ENCODE results near the gene ACP6.
A peak's percentile ranks its signal among the peaks of the same experiment; 100 is the strongest.
"Not testable (repeated sequence)": the region's sequence is repeated elsewhere in the genome, so short reads cannot be mapped to it uniquely, and the experiment has no call there.

Gene ACP6

DNA sequence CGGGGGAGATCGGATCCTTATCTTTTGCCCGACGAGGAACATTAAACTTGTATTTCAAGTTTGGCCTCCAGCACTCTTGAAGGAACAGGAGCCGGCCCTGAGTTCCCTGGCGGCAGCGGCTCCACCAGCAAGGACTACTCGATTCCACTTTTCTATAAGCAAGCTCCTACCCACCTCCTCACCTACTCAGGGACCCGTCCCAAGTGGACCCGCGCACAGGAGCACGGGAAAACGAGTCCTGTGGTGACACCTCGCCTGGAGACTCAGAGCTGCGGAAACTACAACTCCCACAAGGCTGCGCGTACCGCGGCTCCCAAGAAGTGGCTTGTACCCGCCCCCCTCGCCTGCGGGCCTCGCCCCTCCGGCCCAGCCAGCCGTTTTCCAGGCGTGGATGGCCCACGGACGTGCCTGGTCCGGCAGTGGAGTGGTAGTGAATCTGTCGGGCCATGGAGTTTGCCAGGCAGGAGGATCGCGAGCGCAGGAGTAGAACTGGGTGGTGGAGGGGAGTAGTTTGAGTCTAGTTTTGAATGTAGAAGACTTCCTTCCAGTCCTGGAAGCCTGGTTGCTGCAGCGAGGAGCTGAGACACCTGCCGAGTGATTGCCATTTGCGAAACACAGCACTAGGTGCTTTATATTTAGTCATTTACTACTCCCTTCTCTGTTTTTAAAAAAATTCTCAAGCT, at the start of gene ACP6:
Gene ACP6 (minus strand): TSS at position 206 of the 683 bp plus-strand sequence. CDS start 476 bp downstream, outside the sequence.
- DNase-seq = peak; percentile 99

- DNase-seq = no peak
Measured at GRCh38 chr1:147719711-147720225, 49.4 kb upstream of the ACP6 start.

- no peak for DNase-seq
Measured at GRCh38 chr1:147719029-147719698, 48.8 kb upstream of the ACP6 start.

GRCh38 chr1:147717706-147718097, 47.4 kb upstream of the ACP6 start:
- no peak for DNase-seq

GRCh38 chr1:147717051-147717705, 46.9 kb upstream of the ACP6 start:
- peak; percentile 63 for DNase-seq

DNA sequence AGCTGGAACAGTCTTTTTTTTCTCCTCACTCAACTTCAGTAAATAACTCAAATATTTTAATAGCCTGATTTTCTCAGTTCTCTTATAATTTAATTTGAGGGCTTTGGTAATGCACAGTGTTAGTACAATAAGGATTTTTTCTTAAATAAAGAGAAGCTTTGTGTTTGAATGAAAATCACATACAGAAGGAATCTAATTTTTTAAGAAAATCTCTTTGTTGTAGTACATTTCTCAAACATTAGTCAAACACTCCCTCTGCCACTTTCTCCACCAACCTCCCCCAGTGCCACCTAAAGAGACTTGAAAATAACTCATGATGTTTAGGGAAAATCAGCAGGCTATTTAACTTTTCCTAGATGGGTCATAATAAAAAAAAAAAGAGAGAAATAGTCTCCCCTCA, 42.3 kb upstream of the ACP6 start:
- DNase-seq = no peak

GRCh38 chr1:147700042-147701006, 30.0 kb upstream of the ACP6 start:
- peak; percentile 76 for DNase-seq

DNA sequence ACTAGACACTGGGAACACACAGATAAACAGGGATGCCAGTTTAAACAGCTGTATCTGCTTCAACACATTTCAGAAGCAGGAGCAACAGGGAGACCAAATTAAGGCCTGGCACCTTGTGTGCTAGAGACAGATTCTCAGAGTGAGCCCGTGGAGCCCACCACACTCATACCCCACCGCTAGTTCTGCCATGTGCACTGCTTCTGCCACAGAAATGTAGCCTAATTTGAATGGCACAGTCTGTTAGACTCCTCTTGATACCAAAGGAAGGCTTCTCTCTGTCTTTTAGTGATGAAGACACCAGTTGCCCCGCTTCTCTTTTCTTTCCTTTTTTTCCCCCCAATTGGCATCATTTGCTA, 29.3 kb upstream of the ACP6 start:
- DNase-seq = no peak

- no peak for DNase-seq
Measured at GRCh38 chr1:147683163-147683763, 12.9 kb upstream of the ACP6 start.

- DNase-seq = not testable (repeated sequence)
Measured at GRCh38 chr1:147680608-147681235, 10.4 kb upstream of the ACP6 start.

GRCh38 chr1:147677681-147678080, 7.4 kb upstream of the ACP6 start:
- not testable (repeated sequence) for DNase-seq

- DNase-seq = no peak
Measured at GRCh38 chr1:147676311-147677085, 6.2 kb upstream of the ACP6 start.

DNA sequence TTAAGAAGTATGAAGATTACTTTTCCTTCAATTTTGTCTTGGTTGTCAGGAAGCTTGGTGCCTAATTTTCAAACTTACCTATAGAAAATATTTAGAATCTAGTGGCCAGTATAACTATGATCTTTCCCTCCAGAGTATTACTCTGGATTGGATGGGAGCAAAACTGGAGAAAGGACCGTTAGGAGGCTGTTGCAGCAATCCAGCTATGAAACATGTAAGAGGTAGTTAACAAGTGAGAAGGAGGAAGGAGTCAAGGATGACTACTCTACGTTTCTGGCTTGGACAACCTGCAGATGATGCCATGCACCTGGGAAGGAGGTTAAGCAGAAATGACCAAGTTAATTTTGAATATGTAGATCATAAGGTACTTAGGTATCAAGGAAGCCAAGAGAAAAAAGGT, 3.5 kb upstream of the ACP6 start:
- no peak for DNase-seq

DNA sequence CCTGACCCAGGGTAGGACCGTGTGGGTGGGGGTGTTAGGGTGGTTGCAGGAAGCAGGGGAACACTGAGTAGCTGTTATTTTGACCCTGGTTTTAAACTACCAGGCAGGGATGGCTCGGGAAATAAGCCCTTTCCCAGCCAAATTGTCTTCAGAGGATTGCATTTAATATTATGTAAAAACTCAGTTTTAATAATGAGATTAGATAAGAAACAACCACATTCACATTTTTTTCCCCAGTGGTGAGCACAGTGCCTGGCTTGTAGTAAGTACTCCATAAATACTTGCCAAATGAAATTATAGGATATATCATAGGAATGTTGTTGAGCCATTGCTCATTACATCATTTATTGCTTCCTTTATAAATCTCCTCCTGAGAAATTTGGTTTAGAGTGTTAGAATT, 3.1 kb upstream of the ACP6 start:
- DNase-seq = no peak

DNA sequence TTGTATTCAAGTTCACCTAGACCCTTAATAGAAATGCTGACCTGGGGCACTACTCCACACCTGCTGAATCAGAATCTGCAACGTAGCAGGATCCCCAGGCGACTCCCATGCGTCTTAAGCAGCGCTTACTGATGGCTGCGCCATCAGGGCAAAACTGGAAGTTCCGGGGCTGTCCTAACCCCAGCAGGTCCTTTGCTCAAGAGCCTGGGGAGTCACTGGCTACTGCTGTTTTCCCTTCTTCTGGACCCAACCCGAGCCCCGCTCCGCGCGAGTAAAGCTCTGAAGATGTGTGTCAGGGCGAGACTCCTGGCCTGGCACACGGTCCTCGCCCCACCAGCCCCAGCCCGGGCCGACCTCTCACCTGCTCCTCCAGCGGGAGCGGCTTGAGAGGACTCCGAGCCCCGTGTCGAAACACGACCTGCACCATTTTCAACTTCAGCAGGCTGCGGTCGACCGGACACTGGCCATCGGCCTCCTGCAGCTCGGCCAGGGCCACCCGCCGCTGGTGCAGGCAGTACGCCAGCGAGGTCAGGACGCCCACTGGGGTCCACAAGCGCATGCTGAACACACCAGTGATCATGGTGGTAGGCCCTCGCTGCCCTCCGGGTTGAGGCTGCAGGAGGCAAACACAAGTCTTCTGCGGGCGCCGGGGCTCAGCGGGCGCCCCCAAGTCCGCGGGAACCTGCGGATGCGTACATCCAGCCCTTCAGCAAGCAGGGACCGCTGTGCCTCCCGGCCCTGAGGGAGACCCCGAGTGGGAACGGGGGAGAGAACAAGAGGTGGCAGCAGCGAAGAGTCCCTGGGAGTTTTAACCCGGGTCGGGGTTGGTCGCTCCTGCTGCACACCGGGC, 630 bp downstream of the ACP6 start:
- peak; percentile 79 for DNase-seq

GRCh38 chr1:147665521-147665920, 4.8 kb downstream of the ACP6 start:
- no peak for DNase-seq

DNA sequence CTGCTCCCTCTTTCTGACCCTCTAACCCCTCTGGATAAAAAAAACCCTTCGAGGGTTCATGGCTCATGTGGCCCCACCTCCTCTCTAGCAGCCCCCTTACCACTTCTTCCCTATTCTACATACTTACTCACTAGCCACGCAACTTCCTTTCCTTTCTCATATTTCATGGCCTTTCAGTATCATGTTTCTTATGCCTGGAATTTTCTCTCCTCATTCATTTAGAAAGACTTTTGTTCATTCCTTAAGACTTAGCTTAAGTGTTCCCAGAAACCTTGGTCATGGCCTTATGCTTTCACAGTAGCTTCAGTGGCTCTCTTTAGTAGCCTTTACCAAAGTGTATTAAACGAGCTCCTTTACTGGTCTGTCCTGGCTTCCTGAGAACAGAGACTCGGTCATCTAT, 6.1 kb downstream of the ACP6 start:
- DNase-seq = no peak

DNA sequence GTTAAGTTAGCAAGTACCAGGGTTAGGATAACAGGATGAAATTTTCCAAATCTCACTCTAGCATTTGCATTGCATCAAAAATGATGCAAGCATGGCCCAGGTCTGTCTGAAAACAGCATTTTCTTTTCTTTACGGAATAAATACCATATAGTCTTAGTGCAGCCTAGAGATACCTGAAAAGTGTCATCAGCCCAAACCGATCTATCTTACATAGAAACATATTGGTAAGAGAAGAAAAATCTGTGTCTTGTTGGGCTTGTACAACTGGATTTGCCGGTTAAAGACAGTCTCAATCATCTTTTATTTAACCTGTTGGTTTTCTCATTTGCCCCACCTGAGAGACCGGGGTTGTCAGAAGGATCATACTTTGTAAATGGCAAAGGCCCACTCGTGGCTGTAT, 15.8 kb downstream of the ACP6 start:
- DNase-seq = no peak

- no peak for DNase-seq
Measured at GRCh38 chr1:147652306-147652705, 18.0 kb downstream of the ACP6 start.

GRCh38 chr1:147651466-147651865, 18.9 kb downstream of the ACP6 start:
- DNase-seq = no peak
